AG04449 (cell line): ENCODE data around the gene DYRK1A.
A peak's percentile ranks its signal among the peaks of the same experiment; 100 is the strongest.

Experiments used
- CTCF ChIA-PET: fragments of 350-600 bp; formaldehyde crosslinking; extraction: SDS; loops from one replicate; lab custom pipeline; 2021; ENCODE audit warnings: antibody characterized with exemption; lab: Yijun Ruan, JAX
- POLR2A ChIA-PET: fragments of 400-600, 350-600 bp; formaldehyde crosslinking; extraction: SDS; loops from one replicate; lab custom pipeline; 2020; ENCODE audit warnings: antibody characterized with exemption, inconsistent platforms; lab: Yijun Ruan, JAX
- DNase-seq: peaks from one replicate; pipeline ENCODE4 v3.0.0-alpha.2; 2010; ENCODE audit warnings: low read depth, low spot score
- H3K4me3 ChIP-seq: 2 replicates; pipeline ENCODE4 v1.5.1; 2011; ENCODE audit warnings: low read depth, mild to moderate bottlenecking, control low read depth, low read length
- TF ChIP-seq, protein P1 (sequence below): IDR thresholded peaks from one replicate; pipeline ENCODE4 v1.5.1; 2011; ENCODE audit warnings: mild to moderate bottlenecking, moderate library complexity, low read length, control low read depth, inconsistent platforms; ENCODE audit not compliant: insufficient read depth; ENCODE audit errors: missing control alignments

DYRK1A gene

DNA sequence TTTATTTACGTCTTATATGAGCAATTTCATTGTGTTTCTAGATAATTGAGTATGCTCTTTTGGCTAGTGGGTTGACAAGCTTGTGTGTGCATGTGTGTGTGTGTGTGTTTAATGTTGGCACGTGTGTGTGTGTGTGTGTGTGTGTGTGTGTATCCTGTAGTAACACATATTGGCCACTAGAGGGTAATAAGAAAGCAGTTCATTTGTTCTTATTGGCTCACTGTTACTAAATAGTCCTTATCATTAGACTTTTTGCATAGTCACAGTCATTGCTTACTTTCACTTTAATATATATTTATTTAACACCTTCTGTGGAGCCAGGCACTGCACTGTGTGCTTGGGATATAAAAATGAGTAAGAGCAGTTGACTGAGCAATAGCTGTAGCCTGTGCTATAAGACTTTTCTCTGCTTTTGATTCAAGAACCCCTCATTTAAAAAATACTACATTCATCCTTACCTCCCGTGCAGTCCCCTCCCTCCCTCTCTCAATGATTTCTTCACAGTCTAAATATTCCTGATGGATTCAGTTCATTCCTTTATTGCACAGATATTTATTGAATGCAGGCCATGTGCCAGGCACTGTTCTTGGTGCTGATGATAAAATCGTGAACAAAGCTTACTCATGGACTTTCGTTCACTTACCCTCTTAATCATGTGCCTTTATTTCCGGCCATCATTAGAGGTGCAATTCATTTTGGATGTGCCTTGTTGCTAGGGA, 96.7 kb downstream of the DYRK1A start:
- no peak for DNase-seq
- TF ChIP-seq, protein P1, sequence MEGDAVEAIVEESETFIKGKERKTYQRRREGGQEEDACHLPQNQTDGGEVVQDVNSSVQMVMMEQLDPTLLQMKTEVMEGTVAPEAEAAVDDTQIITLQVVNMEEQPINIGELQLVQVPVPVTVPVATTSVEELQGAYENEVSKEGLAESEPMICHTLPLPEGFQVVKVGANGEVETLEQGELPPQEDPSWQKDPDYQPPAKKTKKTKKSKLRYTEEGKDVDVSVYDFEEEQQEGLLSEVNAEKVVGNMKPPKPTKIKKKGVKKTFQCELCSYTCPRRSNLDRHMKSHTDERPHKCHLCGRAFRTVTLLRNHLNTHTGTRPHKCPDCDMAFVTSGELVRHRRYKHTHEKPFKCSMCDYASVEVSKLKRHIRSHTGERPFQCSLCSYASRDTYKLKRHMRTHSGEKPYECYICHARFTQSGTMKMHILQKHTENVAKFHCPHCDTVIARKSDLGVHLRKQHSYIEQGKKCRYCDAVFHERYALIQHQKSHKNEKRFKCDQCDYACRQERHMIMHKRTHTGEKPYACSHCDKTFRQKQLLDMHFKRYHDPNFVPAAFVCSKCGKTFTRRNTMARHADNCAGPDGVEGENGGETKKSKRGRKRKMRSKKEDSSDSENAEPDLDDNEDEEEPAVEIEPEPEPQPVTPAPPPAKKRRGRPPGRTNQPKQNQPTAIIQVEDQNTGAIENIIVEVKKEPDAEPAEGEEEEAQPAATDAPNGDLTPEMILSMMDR: peak; percentile 50
- CTCF ChIA-PET: interaction anchor here (0.7 to 3.9 kb wide), 23 partner anchors 9 to 207 kb away, joined by 3 to 27 read pairs (median 5); no protein-coding TSS in a partner anchor
- H3K4me3 ChIP-seq: no peak overlapping the region; the same call in 1 of the 2 replicates
- POLR2A ChIA-PET: no interaction called here

DNA sequence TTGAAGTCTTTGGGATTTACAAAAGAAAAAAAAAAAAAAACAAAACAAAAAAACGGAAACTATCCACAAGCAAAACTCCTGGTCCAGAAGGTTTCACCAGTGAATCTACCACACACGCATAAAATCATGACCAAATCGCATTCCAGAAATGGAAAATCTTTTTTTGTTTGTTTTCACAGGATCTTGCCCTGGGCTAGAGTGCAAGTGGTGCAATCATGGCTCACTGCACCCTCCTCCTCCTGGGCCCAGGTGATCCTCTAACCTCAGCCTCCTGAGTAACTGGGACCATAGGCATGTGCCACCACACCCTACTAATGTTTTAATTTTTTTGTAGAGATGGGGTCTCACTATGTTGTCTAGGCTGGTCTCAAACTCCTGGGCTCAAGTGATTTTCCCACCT, 100.5 kb downstream of the DYRK1A start:
- no peak for DNase-seq
- CTCF ChIA-PET: interaction anchor here (3.9 kb wide), 1 partner anchor 8 kb away, joined by 27 read pairs; no protein-coding TSS in a partner anchor
- no peak overlapping the region for H3K4me3 ChIP-seq
- TF ChIP-seq, protein P1: no peak
- POLR2A ChIA-PET: no interaction called here

DNA sequence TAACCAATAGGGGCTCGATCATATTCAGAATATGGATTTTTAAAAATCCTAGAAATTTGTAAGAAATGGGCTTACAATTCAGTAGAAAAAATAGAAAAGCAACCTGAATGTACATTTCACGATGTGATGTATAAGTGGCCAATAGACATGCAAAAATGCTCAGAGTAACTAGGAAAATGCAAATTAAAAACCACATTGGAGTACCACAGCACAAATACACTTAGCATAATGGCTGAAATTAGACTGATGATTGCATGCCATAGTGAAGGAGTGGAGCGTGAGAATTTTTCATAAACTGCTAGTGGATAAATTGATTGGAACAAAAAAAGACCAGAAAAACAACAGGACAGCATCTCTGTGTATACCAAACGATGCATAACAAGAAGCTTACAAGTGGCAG, 102.3 kb downstream of the DYRK1A start:
- CTCF ChIA-PET: no interaction called here
- no peak overlapping the region for H3K4me3 ChIP-seq
- TF ChIP-seq, protein P1: no peak
- POLR2A ChIA-PET: no interaction called here
- DNase-seq: no peak

DNA sequence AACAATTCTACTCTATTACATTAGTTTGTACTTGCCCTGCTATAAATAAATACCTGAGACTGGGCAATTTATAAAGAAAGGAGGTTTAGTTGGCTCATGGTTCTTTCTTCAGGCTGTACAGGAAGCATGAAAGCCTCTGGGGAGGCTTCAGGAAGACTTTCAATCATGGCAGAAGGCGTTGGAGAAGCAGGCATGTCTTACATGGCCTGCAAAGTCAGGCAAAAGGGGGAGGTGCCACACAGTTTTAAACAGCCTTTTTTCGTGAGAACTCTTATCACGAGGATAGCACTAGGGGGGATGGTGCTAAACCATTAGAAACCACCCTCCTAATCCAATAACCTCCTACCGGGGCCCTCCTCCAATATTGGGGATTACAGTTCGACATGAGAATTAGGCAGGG, 102.9 kb downstream of the DYRK1A start:
- no peak overlapping the region for H3K4me3 ChIP-seq
- POLR2A ChIA-PET: no interaction called here
- no peak for DNase-seq
- TF ChIP-seq, protein P1: no peak
- CTCF ChIA-PET: no interaction called here

DNA sequence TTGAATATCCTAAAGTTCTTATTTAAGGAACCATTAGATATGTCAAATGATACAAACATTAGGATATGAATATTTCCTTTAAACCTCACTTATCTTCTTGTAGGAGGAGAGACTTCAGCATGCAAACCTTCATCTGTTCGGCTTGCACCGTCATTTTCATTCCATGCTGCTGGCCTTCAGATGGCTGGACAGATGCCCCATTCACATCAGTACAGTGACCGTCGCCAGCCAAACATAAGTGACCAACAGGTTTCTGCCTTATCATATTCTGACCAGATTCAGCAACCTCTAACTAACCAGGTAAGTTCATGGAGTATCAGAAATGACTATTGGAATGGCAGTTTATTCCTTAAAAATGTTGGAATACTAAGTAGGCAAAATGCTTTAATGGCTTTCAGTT, 106.0 kb downstream of the DYRK1A start:
- POLR2A ChIA-PET: no interaction called here
- TF ChIP-seq, protein P1: no peak
- H3K4me3 ChIP-seq: no peak overlapping the region
- CTCF ChIA-PET: interaction anchor here (1.5 kb wide), 1 partner anchor 9 kb away, joined by 7 read pairs; no protein-coding TSS in a partner anchor
- no peak for DNase-seq

DNA sequence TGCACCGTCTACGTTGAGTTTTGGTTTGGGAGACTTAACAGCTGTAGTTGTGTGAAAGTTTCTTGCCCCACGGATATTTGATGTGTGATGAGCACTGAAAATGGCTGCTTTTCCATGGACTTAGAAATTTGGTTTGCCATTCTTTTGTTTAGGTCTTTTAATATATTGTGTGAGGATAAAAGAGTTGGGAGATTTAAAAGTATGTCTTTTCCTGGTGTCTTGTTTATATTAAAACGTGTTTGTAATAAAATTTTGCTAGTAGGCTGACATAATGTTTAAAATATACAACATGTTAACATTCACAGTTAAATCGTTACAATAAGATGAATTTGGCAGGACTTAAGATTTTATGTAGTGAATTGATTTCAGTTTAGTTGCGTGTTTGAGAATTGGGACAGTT, 106.9 kb downstream of the DYRK1A start:
- POLR2A ChIA-PET: no interaction called here
- CTCF ChIA-PET: interaction anchor here (1.5 kb wide), 1 partner anchor 11 kb away, joined by 5 read pairs; no protein-coding TSS in a partner anchor
- H3K4me3 ChIP-seq: no peak overlapping the region
- DNase-seq: no peak
- TF ChIP-seq, protein P1: no peak
